Esophagus squamous epithelium (tissue), 4 donors: ENCODE results near the gene BPIFA1.

Source experiments
- POLR2A ChIP-seq, 4 donors: fragments of 450-650 bp; IDR thresholded peaks; one replicate each; pipeline ENCODE4 v1.6.1; 2017; ENCODE audit warnings: antibody characterized with exemption in 4 of 4, mild to moderate bottlenecking in 4 of 4, moderate library complexity in 3 of 4
- TF ChIP-seq, protein P1 (sequence below), 6 experiments: fragments of 450-650 bp in 4 of 6; fragments of 200-600 bp in 2 of 6; sonication (generic) in 2 of 6; IDR thresholded peaks; one replicate each; pipeline ENCODE4 v1.5.1; 2016 to 2019; ENCODE audit warnings: antibody characterized with exemption in 6 of 6, mild to moderate bottlenecking in 4 of 6, moderate library complexity in 4 of 6

- TF ChIP-seq, protein P1, sequence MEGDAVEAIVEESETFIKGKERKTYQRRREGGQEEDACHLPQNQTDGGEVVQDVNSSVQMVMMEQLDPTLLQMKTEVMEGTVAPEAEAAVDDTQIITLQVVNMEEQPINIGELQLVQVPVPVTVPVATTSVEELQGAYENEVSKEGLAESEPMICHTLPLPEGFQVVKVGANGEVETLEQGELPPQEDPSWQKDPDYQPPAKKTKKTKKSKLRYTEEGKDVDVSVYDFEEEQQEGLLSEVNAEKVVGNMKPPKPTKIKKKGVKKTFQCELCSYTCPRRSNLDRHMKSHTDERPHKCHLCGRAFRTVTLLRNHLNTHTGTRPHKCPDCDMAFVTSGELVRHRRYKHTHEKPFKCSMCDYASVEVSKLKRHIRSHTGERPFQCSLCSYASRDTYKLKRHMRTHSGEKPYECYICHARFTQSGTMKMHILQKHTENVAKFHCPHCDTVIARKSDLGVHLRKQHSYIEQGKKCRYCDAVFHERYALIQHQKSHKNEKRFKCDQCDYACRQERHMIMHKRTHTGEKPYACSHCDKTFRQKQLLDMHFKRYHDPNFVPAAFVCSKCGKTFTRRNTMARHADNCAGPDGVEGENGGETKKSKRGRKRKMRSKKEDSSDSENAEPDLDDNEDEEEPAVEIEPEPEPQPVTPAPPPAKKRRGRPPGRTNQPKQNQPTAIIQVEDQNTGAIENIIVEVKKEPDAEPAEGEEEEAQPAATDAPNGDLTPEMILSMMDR (IDR thresholded peaks at IDR 0.05), result no peak
- no peak for TF ChIP-seq POLR2A (IDR thresholded peaks at IDR 0.05)
These were observed 43.6 kb downstream of the BPIFA1 start for GRCh38 chr20:33279261-33279910.
